IPS-NIHi7 (cell line): ENCODE measurements around the gene DLGAP4.

ENCODE experiments used
- DNase-seq: peaks from one replicate; pipeline ENCODE4 v3.0.0; 2012; ENCODE audit warnings: mixed read lengths; ENCODE audit errors: extremely low spot score

DLGAP4 gene

GRCh38 chr20:36565520-36565919 lies 259.4 kb downstream of the DLGAP4 start:
- no peak for DNase-seq

- peak; percentile 37 for DNase-seq
These were observed 263.8 kb downstream of the DLGAP4 start for GRCh38 chr20:36569847-36570429.

- peak; percentile 88 for DNase-seq
These were observed 265.7 kb downstream of the DLGAP4 start for GRCh38 chr20:36571564-36572504.

GRCh38 chr20:36572701-36573102 lies 266.6 kb downstream of the DLGAP4 start:
- no peak for DNase-seq

- DNase-seq: peak; percentile 95
These were observed 267.1 kb downstream of the DLGAP4 start, which contains the start of gene TGIF2 for GRCh38 chr20:36573103-36573797. Gene TGIF2, plus strand, starts transcription at chr20:36573597. Its CDS starts 5,178 bp downstream, at chr20:36578775.

- DNase-seq: no peak
These were observed 267.7 kb downstream of the DLGAP4 start for GRCh38 chr20:36573798-36574365.

- DNase-seq: peak; percentile 50
These were observed 268.4 kb downstream of the DLGAP4 start for GRCh38 chr20:36574366-36575135.

- no peak for DNase-seq
These were observed 269.9 kb downstream of the DLGAP4 start for GRCh38 chr20:36576081-36576445.
